ENCODE results near the gene ZNF324B. TPM values are rescaled to one million over a fixed set of nuclear protein-coding genes. Genes with fewer than 3 reads are reported as not detected.

ZNF324B gene
- total and polyA plus RNA-seq, 2 of the 8 experiments (the other 6 are each of a cell fraction or from before 2014, with no cell fraction given) = 2.9 to 6.0 TPM

GRCh38 chr19:58480831-58481230 is 29.4 kb downstream of the ZNF324B start:
- DNase-seq (ENCODE audit: low read depth in 1 of 2, low spot score in 2 of 2) (no peak), FAIRE-seq (no peak)
- Histone ChIP-seq H3K23ac (ENCODE audit: insufficient read length) (no peak overlapping the region), H3K14ac (ENCODE audit: insufficient read length) (no peak overlapping the region), H3K4me2 (ENCODE audit: insufficient read depth in 1 of 2, low read depth in 2 of 2, low read length in 2 of 2) (no peak overlapping the region), H3K27ac (ENCODE audit: low read depth, low read length) (no peak overlapping the region), H2AFZ (ENCODE audit: low read length) (no peak overlapping the region), H3K9ac (replicated peaks in 1 of 4; ENCODE audit: extremely low read depth in 1 of 4, low read depth in 3 of 4, low read length in 3 of 4) (no peak overlapping the region), H3K27me3 (replicated peaks in 1 of 4; ENCODE audit: control insufficient read depth in 3 of 4, extremely low read depth in 1 of 4, insufficient read depth in 3 of 4, low read length in 3 of 4) (peaks cover 0 to 3% (median 0%) of the 10 kb centered on the region in 4 experiments; a peak in 2 of 7 replicates), H3K79me1 (ENCODE audit: low read depth, low read length) (no peaks in the 10 kb centered on the region), H2BK5ac (ENCODE audit: low read depth, low read length) (no peak overlapping the region), H3K36me3 (ENCODE audit: control insufficient read depth in 2 of 4, insufficient read depth in 4 of 4, low read length in 3 of 4) (peaks cover 0 to 2% (median 0%) of the 10 kb centered on the region in 4 experiments; a peak in 2 of 8 replicates), H2BK15ac (ENCODE audit: low read length) (no peak overlapping the region), H2AK5ac (ENCODE audit: low read depth, low read length) (peak overlapping the region; percentile 13; the same call in 1 of the 2 replicates), H2BK12ac (ENCODE audit: low read depth, low read length) (no peak overlapping the region), H4K8ac (ENCODE audit: extremely low read depth, insufficient read depth, low read length) (no peak overlapping the region), H3K9me3 (ENCODE audit: insufficient read depth in 2 of 2, low read depth in 1 of 2, low read length in 1 of 2) (no peaks in the 10 kb centered on the region), H2BK20ac (ENCODE audit: low read length) (no peak overlapping the region), H4K5ac (ENCODE audit: insufficient read length, low read depth, low read length) (no peak overlapping the region), H4K91ac (replicated peaks; ENCODE audit: insufficient read length, low read length) (no peak overlapping the region), H3K23me2 (ENCODE audit: low read depth, low read length) (peaks cover 7% of the 10 kb centered on the region), H4K20me1 (replicated peaks in 1 of 2; ENCODE audit: control insufficient read depth in 1 of 2, insufficient read depth in 2 of 2, low read length in 2 of 2) (no peaks in the 10 kb centered on the region), H2BK120ac (replicated peaks; ENCODE audit: low read depth, low read length) (no peak overlapping the region), H3K4me3 (ENCODE audit: extremely low read depth in 1 of 4, insufficient read depth in 2 of 4, low read depth in 3 of 4, low read length in 4 of 4) (no peak overlapping the region), H3K4me1 (replicated peaks in 1 of 4; ENCODE audit: control insufficient read depth in 3 of 4, insufficient read depth in 4 of 4, low read length in 3 of 4) (peaks cover 0 to 5% (median 2%) of the 10 kb centered on the region in 4 experiments; a peak in 6 of 7 replicates), H3K56ac (replicated peaks; ENCODE audit: insufficient read length, low read depth, low read length) (no peak overlapping the region), H3K4ac (replicated peaks; ENCODE audit: insufficient read length, low read depth, low read length) (no peak overlapping the region), H3K18ac (ENCODE audit: extremely low read depth, low read length) (no peak overlapping the region), H3K79me2 (ENCODE audit: control insufficient read depth in 1 of 2, insufficient read depth in 2 of 2, low read length in 2 of 2) (no peaks in the 10 kb centered on the region)
- ChIA-PET POLR2A (ENCODE audit: partially characterized antibody) (interaction anchor here (1.0 to 2.3 kb wide), 3 partner anchors 16 to 152 kb away, joined by 3 to 6 read pairs (median 3); partner anchors contain the start of gene ZBTB45), CTCF (ENCODE audit: partially characterized antibody) (interaction anchor here (1.6 to 3.2 kb wide), 2 partner anchors 11 to 38 kb away, joined by 3 to 8 read pairs; partner anchors contain the start of gene ZBTB45)
- WGBS, 2 experiments (ENCODE audit: extremely low coverage in 1 of 2, insufficient coverage in 1 of 2, insufficient read length in 1 of 2, insufficient replicate concordance in 2 of 2, low coverage in 1 of 2, low lambda C conversion rate in 2 of 2, missing lambda C conversion rate in 1 of 2) = 79% methylated on average over 2 of the region's 2 CpGs; no CpG with 5 or more reads in 1 of the 2 experiments
- no peak for TF ChIP-seq POLR2A (IDR thresholded peaks at IDR 0.05; ENCODE audit: control extremely low read depth in 1 of 2, low read depth in 2 of 2, low read length in 2 of 2)
- TF ChIP-seq JUND (IDR thresholded peaks at IDR 0.05; ENCODE audit: low read length) = no peak
- TF ChIP-seq POU5F1 (IDR thresholded peaks at IDR 0.05; ENCODE audit: low read depth, low read length) = no peak
- TF ChIP-seq RBBP5 (IDR thresholded peaks at IDR 0.05; ENCODE audit: borderline replicate concordance, low read depth, low read length) = no peak
- TF ChIP-seq HDAC2 (IDR thresholded peaks at IDR 0.05; ENCODE audit: borderline replicate concordance in 1 of 2, low read depth in 2 of 2, low read length in 2 of 2) = no peak
- TF ChIP-seq NRF1 (IDR thresholded peaks at IDR 0.05; ENCODE audit: low read depth, low read length) = no peak
- no peak for TF ChIP-seq SIN3A (conservative IDR thresholded peaks at IDR 0.05 in 1 of 2, IDR thresholded peaks at IDR 0.05 in 1 of 2; ENCODE audit: low read depth in 1 of 2, low read length in 2 of 2)
- no peak for TF ChIP-seq KDM5A (IDR thresholded peaks at IDR 0.05; ENCODE audit: low read length)

All from H1 (cell line).